ENCODE measurements around the gene RSKR. TPM values are rescaled to one million over a fixed set of nuclear protein-coding genes. Genes with fewer than 3 reads are reported as not detected.
"Not testable (repeated sequence)": the region's sequence is repeated elsewhere in the genome, so short reads cannot be mapped to it uniquely, and the experiment has no call there.

The RSKR gene
- total RNA-seq, 2 experiments from 2014 or later, result 15.5 to 19.7 TPM

DNA sequence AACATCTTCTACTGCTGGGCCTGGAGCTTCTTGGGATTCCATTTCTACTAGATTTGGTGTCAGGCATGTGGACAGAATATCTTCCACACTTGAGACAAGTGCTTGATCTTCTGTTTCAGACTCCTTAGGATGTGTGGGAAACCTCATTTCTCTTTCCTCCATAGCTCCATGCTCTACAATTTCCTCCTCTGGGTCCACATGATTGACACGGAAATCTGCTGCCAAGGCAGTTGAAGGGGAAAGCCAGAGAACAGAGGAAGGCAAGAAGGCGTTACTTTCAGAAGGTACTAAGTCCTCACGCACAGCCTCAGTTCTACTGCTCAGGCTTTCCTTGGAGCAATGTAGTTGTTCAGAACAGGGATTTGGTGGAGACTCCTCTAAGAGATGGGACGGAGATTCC lies 21.7 kb downstream of the RSKR start:
- Mint-ChIP-seq H3K4me1 (peaks cover 15% of the 10 kb centered on the region), H3K4me3 (no peak overlapping the region), H3K9me3 (no peaks in the 10 kb centered on the region), H3K36me3 (ENCODE audit: low read depth) (peaks cover 47% of the 10 kb centered on the region), H3K27ac (no peak overlapping the region), H3K27me3 (no peaks in the 10 kb centered on the region)
- CTCF ChIA-PET, result no interaction called here
- POLR2A ChIA-PET, result interaction anchor here (1.0 to 1.4 kb wide), 4 partner anchors 10 to 249 kb away, joined by 4 to 9 read pairs (median 4); partner anchors contain the start of genes ALDOC and PIGS
- DNase-seq, result no peak

DNA sequence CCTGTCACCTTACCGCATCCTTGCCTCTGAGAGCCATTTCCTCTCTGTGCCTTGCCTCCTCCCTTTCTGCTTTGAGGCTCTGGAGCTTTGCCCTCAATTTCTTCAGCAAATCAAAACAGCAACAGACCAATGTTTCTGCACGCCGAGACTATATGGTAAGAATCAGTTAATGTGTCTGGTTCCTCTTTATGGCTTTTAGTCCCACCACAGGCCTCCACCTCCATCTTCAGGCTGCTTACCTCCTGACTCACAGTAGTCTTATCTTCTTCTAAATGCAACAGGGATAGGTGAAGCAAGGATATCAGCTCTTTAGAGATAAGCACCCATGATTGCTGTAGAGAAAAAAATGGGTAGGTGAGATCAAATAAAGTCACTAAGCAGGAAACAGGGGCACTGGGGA lies 28.1 kb downstream of the RSKR start:
- POLR2A ChIA-PET, result interaction anchor here (0.6 to 2.4 kb wide), 4 partner anchors 9 to 14 kb away, joined by 3 to 8 read pairs (median 4); partner anchors contain the start of genes ALDOC and PIGS
- Mint-ChIP-seq H3K36me3 (ENCODE audit: low read depth) (peaks cover 18% of the 10 kb centered on the region), H3K9me3 (no peaks in the 10 kb centered on the region), H3K4me1 (peaks cover 4% of the 10 kb centered on the region), H3K4me3 (no peak overlapping the region), H3K27ac (no peak overlapping the region), H3K27me3 (no peaks in the 10 kb centered on the region)
- no peak for DNase-seq
- CTCF ChIA-PET, result no interaction called here

DNA sequence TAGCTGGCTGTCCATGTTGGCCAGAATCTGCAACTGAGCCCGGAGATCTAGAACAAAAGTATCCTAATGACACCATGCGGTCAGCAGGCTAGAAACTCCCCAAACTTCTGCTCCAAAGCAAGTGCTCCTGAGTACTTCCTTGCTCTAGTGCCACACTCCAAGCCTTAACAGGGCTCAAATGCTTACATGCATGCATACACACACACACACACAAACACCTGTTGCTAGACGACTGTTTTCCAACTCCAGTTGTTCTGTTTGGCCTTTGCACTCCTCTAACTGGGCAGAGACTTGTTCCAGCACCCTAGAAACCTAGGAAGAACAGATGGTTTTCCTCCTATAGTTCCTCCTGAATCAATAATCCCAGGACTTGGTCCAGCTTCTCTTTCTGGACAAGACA lies 29.6 kb downstream of the RSKR start:
- Mint-ChIP-seq H3K9me3 (no peaks in the 10 kb centered on the region), H3K4me3 (no peak overlapping the region), H3K36me3 (ENCODE audit: low read depth) (peaks cover 26% of the 10 kb centered on the region), H3K27ac (no peak overlapping the region), H3K4me1 (peaks cover 18% of the 10 kb centered on the region), H3K27me3 (no peaks in the 10 kb centered on the region)
- DNase-seq, result no peak
- CTCF ChIA-PET, result no interaction called here
- POLR2A ChIA-PET, result interaction anchor here (2.4 to 2.5 kb wide), 2 partner anchors 10 to 15 kb away, joined by 8 read pairs; no protein-coding TSS in a partner anchor

DNA sequence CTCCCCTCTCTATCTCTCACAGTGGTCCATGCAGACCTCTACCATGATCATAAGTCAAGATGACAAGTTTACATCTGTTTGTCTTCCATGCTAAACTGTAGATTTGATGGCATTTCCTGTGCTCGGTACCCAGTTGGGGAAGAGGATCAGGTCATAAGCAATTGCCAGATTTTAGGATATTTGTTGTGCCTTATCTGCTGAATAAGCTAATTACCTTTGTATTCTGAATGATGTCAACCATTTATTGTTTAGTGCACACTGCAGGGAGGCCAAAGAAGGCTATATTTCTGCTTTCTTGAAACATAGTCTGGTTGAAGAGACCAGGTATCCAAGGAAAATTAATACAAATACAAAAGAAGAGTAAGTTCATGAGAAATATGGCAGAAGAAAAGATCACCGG lies 31.5 kb downstream of the RSKR start:
- H3K27ac Mint-ChIP-seq, result no peak overlapping the region
- no peak overlapping the region for H3K4me3 Mint-ChIP-seq
- no peak for DNase-seq
- H3K27me3 Mint-ChIP-seq, result no peaks in the 10 kb centered on the region
- POLR2A ChIA-PET, result interaction anchor here (1.1 to 4.4 kb wide), 3 partner anchors 10 to 16 kb away, joined by 4 to 37 read pairs (median 17); partner anchors contain the start of genes PIGS and SPAG5
- peaks cover 33% of the 10 kb centered on the region for H3K36me3 Mint-ChIP-seq (ENCODE audit: low read depth)
- H3K4me1 Mint-ChIP-seq, result peaks cover 36% of the 10 kb centered on the region
- no peaks in the 10 kb centered on the region for H3K9me3 Mint-ChIP-seq
- CTCF ChIA-PET, result no interaction called here

DNA sequence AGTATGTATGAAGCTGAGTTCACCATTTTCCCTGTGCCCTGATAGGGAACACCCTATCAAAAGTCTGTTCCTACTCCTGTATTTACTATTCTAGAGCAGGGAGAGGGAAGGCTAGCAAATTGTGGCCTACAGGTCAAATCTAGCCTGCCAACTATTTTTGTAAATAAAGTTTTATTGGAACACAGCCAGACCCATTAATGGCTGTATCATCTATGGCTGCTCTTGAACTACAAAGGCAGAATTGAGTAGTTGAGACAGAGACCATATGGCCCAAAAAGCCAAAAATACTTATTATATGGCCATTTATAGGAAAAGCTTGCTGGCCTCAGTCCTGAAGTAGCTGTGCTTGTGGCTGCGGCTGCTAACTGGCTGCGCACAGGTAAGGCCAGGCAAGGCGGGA lies 33.0 kb downstream of the RSKR start:
- no peaks in the 10 kb centered on the region for H3K27me3 Mint-ChIP-seq
- DNase-seq, result no peak
- H3K4me3 Mint-ChIP-seq, result no peak overlapping the region
- H3K27ac Mint-ChIP-seq, result peak overlapping the region; percentile 69
- ChIA-PET POLR2A (interaction anchor here (1.0 to 4.4 kb wide), 3 partner anchors 10 to 18 kb away, joined by 5 to 37 read pairs (median 17); partner anchors contain the start of genes PIGS and SPAG5), CTCF (no interaction called here)
- no peaks in the 10 kb centered on the region for H3K9me3 Mint-ChIP-seq
- peaks cover 50% of the 10 kb centered on the region for H3K4me1 Mint-ChIP-seq
- peaks cover 46% of the 10 kb centered on the region for H3K36me3 Mint-ChIP-seq (ENCODE audit: low read depth)

DNA sequence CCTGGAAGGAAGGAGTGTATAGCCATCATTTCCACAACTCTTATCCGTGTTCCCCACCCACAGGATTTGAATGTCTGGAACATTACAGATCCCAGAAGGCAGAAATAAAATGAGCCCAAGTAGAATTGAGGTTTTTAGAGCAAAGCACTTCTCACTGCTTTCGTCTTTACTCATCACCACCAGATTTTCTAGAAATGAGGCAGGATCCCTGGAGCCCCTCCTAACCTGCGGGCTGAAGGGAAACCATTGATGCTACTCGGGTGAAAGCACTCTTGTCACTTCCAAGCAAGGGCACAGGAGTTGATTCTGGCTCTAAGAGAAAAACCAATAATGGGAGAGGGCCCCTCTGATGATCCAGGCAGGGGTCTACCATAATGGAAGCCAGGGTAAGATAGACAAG lies 34.5 kb downstream of the RSKR start:
- ChIA-PET POLR2A (interaction anchor here (1.1 to 4.4 kb wide), 5 partner anchors 8 to 66 kb away, joined by 4 to 37 read pairs (median 17); partner anchors contain the start of genes BLTP2, PIGS and SPAG5), CTCF (interaction anchor here (0.6 to 1.4 kb wide), 2 partner anchors 34 to 183 kb away, joined by 4 read pairs; no protein-coding TSS in a partner anchor)
- peaks cover 56% of the 10 kb centered on the region for H3K4me1 Mint-ChIP-seq
- no peaks in the 10 kb centered on the region for H3K9me3 Mint-ChIP-seq
- peak; percentile 61 for DNase-seq
- H3K27ac Mint-ChIP-seq, result peak overlapping the region; percentile 74
- no peak overlapping the region for H3K4me3 Mint-ChIP-seq
- H3K36me3 Mint-ChIP-seq (ENCODE audit: low read depth), result peaks cover 57% of the 10 kb centered on the region
- no peaks in the 10 kb centered on the region for H3K27me3 Mint-ChIP-seq

DNA sequence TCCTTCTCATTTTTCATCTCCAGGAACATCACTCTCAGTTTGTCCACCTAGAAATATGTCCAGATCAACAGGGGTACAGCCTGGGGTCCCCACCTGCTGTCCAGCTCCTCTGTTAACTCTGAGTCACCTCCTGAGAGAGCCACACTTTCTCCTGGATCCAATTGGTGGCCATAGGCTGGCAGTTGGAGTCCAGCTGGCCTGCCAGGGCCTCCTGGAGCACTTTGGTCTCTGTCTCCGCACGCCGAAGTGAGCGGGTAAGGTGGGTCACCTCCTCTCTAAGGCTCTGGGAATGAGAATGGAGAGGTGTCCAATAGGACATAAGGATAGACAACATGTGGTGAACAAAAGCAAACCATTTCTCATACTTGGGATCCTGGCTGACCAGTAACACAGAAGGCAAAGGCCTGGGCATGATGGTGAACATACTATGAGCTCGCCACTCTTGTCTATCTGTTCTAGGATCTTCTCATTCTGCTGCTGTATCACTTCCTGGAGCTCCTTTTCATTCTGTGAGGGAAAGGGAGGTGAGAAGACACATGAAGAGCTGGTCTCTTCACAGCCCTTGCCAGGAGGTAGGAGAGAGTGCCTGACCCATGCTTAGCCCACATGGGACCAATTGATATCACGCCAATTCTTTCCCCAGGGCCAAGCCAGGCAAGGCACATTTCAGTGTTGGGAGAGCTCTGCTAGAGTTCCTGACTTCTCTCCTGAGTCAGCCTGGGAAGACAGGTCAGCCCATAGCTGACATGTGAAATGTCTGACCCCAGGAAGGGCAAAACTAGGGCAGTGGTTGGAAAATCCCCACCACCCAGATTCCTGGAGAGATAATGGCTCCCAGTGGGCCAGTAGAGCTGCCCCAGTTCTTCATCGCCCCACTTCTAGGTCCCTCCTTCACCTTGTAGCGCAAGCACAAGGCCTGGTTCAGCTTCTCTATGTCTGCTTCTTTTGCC lies 35.5 kb downstream of the RSKR start:
- Mint-ChIP-seq H3K4me1 (peaks cover 59% of the 10 kb centered on the region), H3K9me3 (no peaks in the 10 kb centered on the region), H3K4me3 (no peak overlapping the region), H3K27me3 (no peaks in the 10 kb centered on the region), H3K27ac (peak overlapping the region; percentile 74), H3K36me3 (ENCODE audit: low read depth) (peaks cover 67% of the 10 kb centered on the region)
- CTCF ChIA-PET, result interaction anchor here (1.4 to 3.7 kb wide), 2 partner anchors 28 to 35 kb away, joined by 4 to 8 read pairs; no protein-coding TSS in a partner anchor
- no peak for DNase-seq
- POLR2A ChIA-PET, result interaction anchor here (0.7 to 4.4 kb wide), 11 partner anchors 11 to 84 kb away, joined by 3 to 37 read pairs (median 4); partner anchors contain the start of genes BLTP2, SDF2, SPAG5 and UNC119

DNA sequence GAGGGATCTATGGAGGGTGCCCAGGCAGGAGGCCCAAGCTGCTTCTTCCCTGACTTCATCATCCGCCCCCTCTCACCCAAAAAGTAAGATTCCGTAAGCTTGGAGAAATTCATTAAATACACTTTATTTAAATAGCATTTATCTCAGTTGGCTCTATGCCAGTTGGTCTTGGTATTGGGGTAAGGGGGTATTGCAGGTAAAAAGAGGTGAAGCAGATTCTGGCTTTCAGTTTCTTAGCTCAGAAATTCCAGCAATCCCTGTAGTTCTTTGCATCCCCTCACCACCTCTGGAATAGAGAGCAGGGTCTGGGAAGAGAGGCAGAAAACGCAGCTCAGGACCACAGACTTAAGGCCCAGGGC lies 36.5 kb downstream of the RSKR start:
- H3K27me3 Mint-ChIP-seq, result no peaks in the 10 kb centered on the region
- peak overlapping the region; percentile 72 for H3K27ac Mint-ChIP-seq
- CTCF ChIA-PET, result interaction anchor here (0.9 to 3.7 kb wide), 4 partner anchors 16 to 242 kb away, joined by 3 to 8 read pairs (median 4); partner anchors contain the start of genes IFT20 and TNFAIP1
- POLR2A ChIA-PET, result interaction anchor here (0.8 to 4.4 kb wide), 14 partner anchors 9 to 150 kb away, joined by 3 to 34 read pairs (median 4); partner anchors contain the start of genes BLTP2, PROCA1, SDF2 and SPAG5
- no peak overlapping the region for H3K4me3 Mint-ChIP-seq
- no peaks in the 10 kb centered on the region for H3K9me3 Mint-ChIP-seq
- H3K36me3 Mint-ChIP-seq (ENCODE audit: low read depth), result peaks cover 75% of the 10 kb centered on the region
- peaks cover 68% of the 10 kb centered on the region for H3K4me1 Mint-ChIP-seq
- DNase-seq, result no peak

DNA sequence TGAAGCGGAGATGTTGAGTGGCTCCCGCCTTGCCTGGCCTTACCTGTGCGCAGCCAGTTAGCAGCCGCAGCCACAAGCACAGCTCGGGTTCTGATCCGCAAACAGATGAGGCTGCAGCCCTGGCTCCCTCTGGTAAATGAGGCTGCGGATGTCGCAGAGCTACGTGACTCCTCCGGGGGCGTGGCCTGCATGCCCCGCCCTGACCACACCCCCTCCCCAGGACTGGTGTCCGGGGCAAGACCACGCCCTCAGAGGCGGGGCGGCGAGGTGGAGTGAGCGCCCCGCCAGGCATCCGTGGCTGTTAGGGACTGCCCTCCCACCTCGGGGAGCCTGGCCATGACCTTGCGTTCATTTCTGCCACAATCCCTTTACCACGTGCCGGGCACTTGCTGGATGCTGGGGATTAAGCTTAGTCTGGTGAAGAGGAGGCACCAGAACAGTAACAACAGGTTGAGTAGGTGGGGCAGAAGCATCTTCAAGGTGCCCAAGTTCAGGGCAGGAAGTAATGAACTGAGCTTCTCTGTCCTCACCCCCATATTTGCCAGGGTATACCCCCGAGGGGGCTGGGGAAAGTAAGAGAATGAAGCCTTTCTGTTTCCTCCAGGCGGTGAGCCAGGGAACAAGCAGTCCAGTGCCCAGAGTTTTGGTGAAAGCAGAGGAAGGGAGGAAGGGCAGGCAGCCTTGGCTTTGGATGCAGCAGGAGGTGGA lies 37.1 kb downstream of the RSKR start, which contains the start of gene ALDOC:
Gene ALDOC, minus strand, starts transcription at position 138 of the 708 bp plus-strand sequence. CDS start 1,363 bp downstream, outside the sequence.
- no peaks in the 10 kb centered on the region for H3K9me3 Mint-ChIP-seq
- H3K27me3 Mint-ChIP-seq, result no peaks in the 10 kb centered on the region
- peaks cover 73% of the 10 kb centered on the region for H3K4me1 Mint-ChIP-seq
- H3K27ac Mint-ChIP-seq, result peak within 1 kb of the TSS; percentile 72
- ChIA-PET POLR2A (interaction anchor here (0.8 to 4.4 kb wide), 17 partner anchors 9 to 151 kb away, joined by 3 to 34 read pairs (median 5); partner anchors contain the start of genes BLTP2, PROCA1, SDF2 and SPAG5), CTCF (interaction anchor here (0.9 to 3.7 kb wide), 6 partner anchors 17 to 241 kb away, joined by 3 to 8 read pairs (median 4); partner anchors contain the start of genes IFT20, RPL23A and TNFAIP1)
- H3K4me3 Mint-ChIP-seq, result peak within 1 kb of the TSS; percentile 84
- peak; percentile 98 for DNase-seq
- H3K36me3 Mint-ChIP-seq (ENCODE audit: low read depth), result peaks cover 75% of the 10 kb centered on the region

DNA sequence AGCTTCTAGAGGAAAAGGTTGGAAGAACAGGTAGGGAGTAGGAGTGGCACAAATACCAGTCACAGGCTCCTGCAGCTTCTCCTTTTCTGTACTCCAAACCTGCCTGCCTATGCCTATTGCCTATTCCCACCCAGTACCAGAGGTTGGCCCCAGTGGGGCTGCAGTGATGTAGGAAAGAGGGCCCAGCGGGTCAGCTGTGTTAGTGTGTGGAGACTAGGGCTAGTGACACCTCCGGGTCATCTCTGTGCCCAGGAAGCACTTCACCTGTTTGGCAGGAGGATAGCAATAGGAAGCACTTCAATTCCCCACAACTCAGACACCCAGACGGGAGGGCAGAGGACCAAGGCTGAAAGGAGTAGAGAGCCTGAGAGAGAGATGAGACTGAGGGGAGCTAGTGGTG lies 38.0 kb downstream of the RSKR start:
- H3K9me3 Mint-ChIP-seq, result not testable (repeated sequence)

DNA sequence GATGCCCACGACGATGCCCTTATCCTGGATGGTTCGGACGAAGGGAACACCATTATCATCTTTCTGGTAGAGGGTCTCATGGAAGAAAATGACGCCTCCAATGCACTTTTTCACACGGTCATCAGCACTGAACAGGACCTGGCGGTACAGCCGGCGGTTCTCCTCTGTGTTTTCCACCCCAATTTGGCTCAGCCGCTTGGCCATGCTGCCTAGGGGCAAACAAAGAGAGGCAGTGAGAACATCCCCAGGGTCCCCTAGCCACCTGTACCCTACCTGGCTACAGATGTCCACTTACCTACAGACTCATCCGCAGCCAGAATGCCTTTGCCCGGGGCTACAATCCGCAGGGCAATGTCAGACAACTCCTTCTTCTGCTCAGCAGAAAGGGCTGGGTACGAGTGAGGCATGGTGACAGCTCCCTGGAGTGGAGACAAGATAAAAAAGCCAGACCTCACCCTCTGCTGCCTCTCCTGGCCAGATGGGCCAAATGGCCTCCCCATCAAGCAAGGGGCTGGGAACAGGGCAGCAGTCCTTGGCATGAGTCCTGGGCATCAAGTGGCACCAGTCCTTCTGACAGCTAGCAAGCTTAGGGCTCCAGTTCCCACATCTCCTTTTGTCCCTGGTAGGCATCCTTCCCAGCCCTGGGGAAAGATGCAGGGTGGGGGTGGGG lies 38.7 kb downstream of the RSKR start:
- Mint-ChIP-seq H3K36me3 (ENCODE audit: low read depth) (peaks cover 73% of the 10 kb centered on the region), H3K9me3 (no peaks in the 10 kb centered on the region), H3K4me3 (no peak overlapping the region), H3K27ac (no peak overlapping the region), H3K27me3 (no peaks in the 10 kb centered on the region), H3K4me1 (peaks cover 71% of the 10 kb centered on the region)
- ChIA-PET CTCF (interaction anchor here (0.7 to 3.7 kb wide), 4 partner anchors 13 to 27 kb away, joined by 3 to 8 read pairs (median 4); partner anchors contain the start of gene SPAG5), POLR2A (interaction anchor here (1.1 to 4.4 kb wide), 6 partner anchors 17 to 144 kb away, joined by 3 to 34 read pairs (median 6); partner anchors contain the start of genes RPL23A, SDF2, SPAG5 and SUPT6H)
- DNase-seq, result no peak

More for the DNA sequence above, 38.0 kb downstream of the RSKR start:
- peaks cover 75% of the 10 kb centered on the region for H3K36me3 Mint-ChIP-seq (ENCODE audit: low read depth)
- not testable (repeated sequence) for H3K27me3 Mint-ChIP-seq, DNase-seq
- peaks cover 76% of the 10 kb centered on the region for H3K4me1 Mint-ChIP-seq
- peak overlapping the region; percentile 84 for H3K4me3 Mint-ChIP-seq
- peak overlapping the region; percentile 72 for H3K27ac Mint-ChIP-seq
- ChIA-PET POLR2A (interaction anchor here (1.1 to 4.4 kb wide), 10 partner anchors 16 to 144 kb away, joined by 3 to 34 read pairs (median 6); partner anchors contain the start of genes BLTP2, PROCA1, RPL23A and SDF2), CTCF (interaction anchor here (0.7 to 3.7 kb wide), 3 partner anchors 23 to 27 kb away, joined by 3 to 8 read pairs (median 6); partner anchors contain the start of gene SPAG5)
